OCI-LY7 (cell line): ENCODE measurements around the gene SMYD3. TPM values are rescaled to one million over a fixed set of nuclear protein-coding genes. Genes with fewer than 3 reads are reported as not detected.

Source experiments
- BruUV-seq: library from RNA; stranded (reverse); fragments of 400-500 nt; replicated peaks from 2 replicates; lab custom pipeline; 2021; lab: Mats Ljungman, UMichigan
- CTCF ChIA-PET: fragments of 300-600 bp; sonication (Branson Sonifier 250); formaldehyde crosslinking; loops from one replicate; lab custom pipeline; 2022; ENCODE audit warnings: antibody characterized with exemption; ENCODE audit not compliant: unreplicated experiment; lab: Charles Lee
- POLR2A ChIA-PET: fragments of 300-600 bp; sonication (Branson Sonifier 250); formaldehyde crosslinking; loops from one replicate; lab custom pipeline; 2022; ENCODE audit warnings: antibody characterized with exemption; lab: Charles Lee
- DNase-seq: peaks from one replicate; pipeline ENCODE4 v3.0.0-alpha.2; 2015; ENCODE audit warnings: low spot score
- H2AFZ ChIP-seq: fragments of 200-600 bp; sonication (generic), shearing (Covaris generic); 2 replicates; pipeline ENCODE4 v1.6.1; 2014; ENCODE audit warnings: mild to moderate bottlenecking, antibody characterized with exemption, low read length, moderate library complexity
- H3K27ac ChIP-seq: fragments of 200-600 bp; sonication (generic); 2 replicates; pipeline ENCODE4 v1.5.1; 2014; ENCODE audit warnings: mixed run types, low read depth, mild to moderate bottlenecking, moderate library complexity, low read length, inconsistent platforms; ENCODE audit not compliant: poor library complexity, severe bottlenecking
- H3K36me3 ChIP-seq: fragments of 200-600 bp; sonication (generic); 2 replicates; pipeline ENCODE4 v1.6.1; 2014; ENCODE audit warnings: mild to moderate bottlenecking, antibody characterized with exemption, low read length, moderate library complexity, mixed read lengths; ENCODE audit not compliant: insufficient read depth
- H3K4me1 ChIP-seq: fragments of 200-600 bp; sonication (generic); 2 replicates; pipeline ENCODE4 v1.5.1; 2014; ENCODE audit warnings: mild to moderate bottlenecking, low read length; ENCODE audit not compliant: insufficient read depth, poor library complexity, severe bottlenecking
- H3K4me2 ChIP-seq: fragments of 200-600 bp; sonication (generic); 2 replicates; pipeline ENCODE4 v1.6.1; 2014; ENCODE audit warnings: mild to moderate bottlenecking, low read length
- H3K4me3 ChIP-seq: fragments of 200-600 bp; sonication (generic); 2 replicates; pipeline ENCODE4 v1.5.1; 2014; ENCODE audit warnings: mild to moderate bottlenecking, low read depth, low read length; ENCODE audit not compliant: poor library complexity, severe bottlenecking
- H3K79me2 ChIP-seq: fragments of 200-600 bp; sonication (generic); 2 replicates; pipeline ENCODE4 v1.6.1; 2016; ENCODE audit warnings: low read depth, mild to moderate bottlenecking, low read length, moderate library complexity, mixed read lengths; ENCODE audit not compliant: insufficient read depth
- H3K9me2 ChIP-seq: fragments of 200-600 bp; sonication (generic); 2 replicates; pipeline ENCODE4 v1.6.1; 2016; ENCODE audit warnings: mild to moderate bottlenecking, low read length, mixed read lengths; ENCODE audit not compliant: insufficient read depth
- H3K9me3 ChIP-seq: fragments of 200-600 bp; sonication (generic); 2 replicates; pipeline ENCODE4 v1.6.1; 2014; ENCODE audit warnings: mild to moderate bottlenecking, mixed run types, low read length, mixed read lengths
- H4K20me1 ChIP-seq: fragments of 200-600 bp; sonication (generic); 2 replicates; pipeline ENCODE4 v1.6.1; 2014; ENCODE audit warnings: mild to moderate bottlenecking, antibody characterized with exemption, low read length, moderate library complexity, mixed read lengths; ENCODE audit not compliant: insufficient read depth
- EZH2phosphoT487 ChIP-seq: fragments of 200-600 bp; sonication (generic); IDR thresholded peaks from 2 replicates; pipeline ENCODE4 v1.6.1; 2018; ENCODE audit warnings: low read depth, borderline replicate concordance, mild to moderate bottlenecking, mixed run types, antibody characterized with exemption, low read length, moderate library complexity, mixed read lengths
- intact Hi-C: fragments of 100-400 bp; cut with micrococcal nuclease; formaldehyde crosslinking; loops from one replicate; pipeline ENCODE4 v1.10.0; 2022; ENCODE audit not compliant: unreplicated experiment
- total RNA-seq, 2 experiments: library from RNA; depleted of rRNA in 1 of 2; stranded (reverse); fragments of >200 nt in 1 of 2; shearing (Covaris generic) in 1 of 2; gene quantifications; 2 replicates each; pipeline ENCODE4 v1.2.3, GENCODE V29; 2014 to 2022
- TF ChIP-seq, protein P1 (sequence below): fragments of 200-600 bp; sonication (generic); conservative IDR thresholded peaks from 2 replicates; pipeline ENCODE4 v1.5.1; 2014; ENCODE audit warnings: mild to moderate bottlenecking, antibody characterized with exemption, low read length, moderate library complexity, mixed read lengths

The SMYD3 gene
- total RNA-seq, 2 experiments from 2014 or later = 28.9 to 34.5 TPM

DNA sequence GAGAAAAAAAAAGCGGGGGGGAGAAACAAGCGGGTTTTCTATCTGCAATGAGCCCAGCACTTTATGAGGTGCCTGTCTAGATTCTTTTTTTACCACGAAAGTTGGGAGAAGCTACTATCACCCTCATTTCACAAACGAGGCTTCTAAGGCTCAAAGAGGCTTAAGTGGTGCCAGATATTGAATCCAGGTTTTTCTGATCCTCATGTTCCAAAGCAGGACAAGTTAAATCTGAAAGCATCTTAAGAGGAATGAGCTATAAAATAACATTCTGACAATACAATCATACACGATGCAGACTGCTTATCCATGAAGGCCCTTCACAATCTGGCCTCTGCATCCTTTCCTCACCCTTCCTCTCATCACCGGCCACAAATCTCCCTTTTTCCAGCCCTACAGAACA, 549.1 kb downstream of the SMYD3 start:
- DNase-seq = no peak
- Histone ChIP-seq H4K20me1 (no peaks in the 10 kb centered on the region), H3K9me2 (no peaks in the 10 kb centered on the region), H3K4me3 (no peak overlapping the region), H2AFZ (no peak overlapping the region), H3K36me3 (no peaks in the 10 kb centered on the region), H3K9me3 (no peaks in the 10 kb centered on the region), H3K79me2 (no peaks in the 10 kb centered on the region), H3K27ac (no peak overlapping the region), H3K4me1 (peaks cover 26% of the 10 kb centered on the region), H3K4me2 (no peak overlapping the region)
- TF ChIP-seq, protein P1, sequence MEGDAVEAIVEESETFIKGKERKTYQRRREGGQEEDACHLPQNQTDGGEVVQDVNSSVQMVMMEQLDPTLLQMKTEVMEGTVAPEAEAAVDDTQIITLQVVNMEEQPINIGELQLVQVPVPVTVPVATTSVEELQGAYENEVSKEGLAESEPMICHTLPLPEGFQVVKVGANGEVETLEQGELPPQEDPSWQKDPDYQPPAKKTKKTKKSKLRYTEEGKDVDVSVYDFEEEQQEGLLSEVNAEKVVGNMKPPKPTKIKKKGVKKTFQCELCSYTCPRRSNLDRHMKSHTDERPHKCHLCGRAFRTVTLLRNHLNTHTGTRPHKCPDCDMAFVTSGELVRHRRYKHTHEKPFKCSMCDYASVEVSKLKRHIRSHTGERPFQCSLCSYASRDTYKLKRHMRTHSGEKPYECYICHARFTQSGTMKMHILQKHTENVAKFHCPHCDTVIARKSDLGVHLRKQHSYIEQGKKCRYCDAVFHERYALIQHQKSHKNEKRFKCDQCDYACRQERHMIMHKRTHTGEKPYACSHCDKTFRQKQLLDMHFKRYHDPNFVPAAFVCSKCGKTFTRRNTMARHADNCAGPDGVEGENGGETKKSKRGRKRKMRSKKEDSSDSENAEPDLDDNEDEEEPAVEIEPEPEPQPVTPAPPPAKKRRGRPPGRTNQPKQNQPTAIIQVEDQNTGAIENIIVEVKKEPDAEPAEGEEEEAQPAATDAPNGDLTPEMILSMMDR = no peak
- no peak for TF ChIP-seq EZH2phosphoT487
- no TSS peak for BruUV-seq
- CTCF ChIA-PET = no interaction called here
- intact Hi-C loops = no loop called here
- POLR2A ChIA-PET = interaction anchor here (1.6 kb wide), 1 partner anchor 12 kb away, joined by 8 read pairs; no protein-coding TSS in a partner anchor

- no peaks in the 10 kb centered on the region for H3K79me2 ChIP-seq
- BruUV-seq = no TSS peak
Observed at GRCh38 chr1:245957427-245957826, 549.7 kb downstream of the SMYD3 start.

GRCh38 chr1:245956225-245956624, 550.9 kb downstream of the SMYD3 start:
- Histone ChIP-seq H4K20me1 (no peaks in the 10 kb centered on the region), H3K27ac (no peak overlapping the region), H3K4me3 (no peak overlapping the region), H2AFZ (no peak overlapping the region), H3K9me3 (no peaks in the 10 kb centered on the region), H3K79me2 (no peaks in the 10 kb centered on the region), H3K9me2 (no peaks in the 10 kb centered on the region), H3K4me1 (peaks cover 39% of the 10 kb centered on the region), H3K36me3 (no peaks in the 10 kb centered on the region), H3K4me2 (no peak overlapping the region)
- intact Hi-C loops = no loop called here
- POLR2A ChIA-PET = no interaction called here
- BruUV-seq = no TSS peak
- CTCF ChIA-PET = no interaction called here
- TF ChIP-seq, protein P1 = no peak
- no peak for TF ChIP-seq EZH2phosphoT487
- peak; percentile 34 for DNase-seq

More at GRCh38 chr1:245957427-245957826, 549.7 kb downstream of the SMYD3 start:
- no peaks in the 10 kb centered on the region for H4K20me1 ChIP-seq
- no peaks in the 10 kb centered on the region for H3K36me3 ChIP-seq
- intact Hi-C loops = no loop called here
- TF ChIP-seq, protein P1 = no peak
- no peak for TF ChIP-seq EZH2phosphoT487
- POLR2A ChIA-PET = no interaction called here
- H3K4me1 ChIP-seq = peaks cover 32% of the 10 kb centered on the region
- no peak overlapping the region for H2AFZ ChIP-seq
- H3K9me2 ChIP-seq = no peaks in the 10 kb centered on the region
- no peak overlapping the region for H3K4me2 ChIP-seq
- CTCF ChIA-PET = no interaction called here
- no peaks in the 10 kb centered on the region for H3K9me3 ChIP-seq
- H3K4me3 ChIP-seq = no peak overlapping the region
- DNase-seq = no peak
- no peak overlapping the region for H3K27ac ChIP-seq
